Activated T-cell treated with anti-CD3 and anti-CD28 coated beads, Interleukin-2, amount 50 U/mL, for 48 hours (primary cell): ENCODE data around the gene ADAMTS4.

Source experiments
- DNase-seq, 2 experiments: peaks; one replicate each; pipeline ENCODE4 v3.0.0-alpha.2; 2020

The ADAMTS4 gene

GRCh38 chr1:161138431-161138830 is 60.4 kb downstream of the ADAMTS4 start:
- no peak for DNase-seq

DNA sequence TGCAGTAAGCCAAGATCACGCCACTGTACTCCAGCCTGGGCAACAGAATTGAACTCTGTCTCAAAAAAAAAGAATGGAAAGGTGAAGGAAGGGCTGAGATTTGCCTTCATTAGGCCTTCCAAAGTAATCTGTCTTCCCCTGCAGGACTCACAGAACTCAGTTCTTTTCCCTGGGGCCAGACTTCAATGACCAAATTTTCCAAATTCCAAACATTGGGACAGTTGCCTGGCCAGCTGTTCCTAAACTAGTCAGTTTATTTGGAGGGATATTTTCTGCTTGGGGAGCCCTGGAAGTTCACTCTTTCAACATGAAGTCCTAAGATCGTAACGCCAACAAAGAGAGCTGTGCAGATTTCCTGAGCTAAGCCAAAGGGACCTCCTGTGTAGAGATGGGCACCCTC is 61.0 kb downstream of the ADAMTS4 start:
- no peak for DNase-seq
